Mucosa of descending colon (tissue), 3 donors: ENCODE data around the gene STX3. TPM values are rescaled to one million over a fixed set of nuclear protein-coding genes. Genes with fewer than 3 reads are reported as not detected.

Experiments
- ATAC-seq: fragments of 200-7000 bp; cut with Tn5 transposase; one replicate; pipeline ENCODE4 v1.9.1; 2020; ENCODE audit warnings: mild to moderate bottlenecking, moderate library complexity
- DNase-seq, 3 donors: peaks; one replicate each; pipeline ENCODE4 v3.0.0-alpha.2; 2020
- H3K36me3 ChIP-seq: fragments of 200-600 bp; one replicate; pipeline ENCODE4 v1.8.0; 2021; ENCODE audit warnings: low read depth, mild to moderate bottlenecking
- H3K4me1 ChIP-seq: fragments of 200-600 bp; one replicate; pipeline ENCODE4 v1.8.0; 2021; ENCODE audit warnings: low read depth, mild to moderate bottlenecking
- H3K4me3 ChIP-seq: fragments of 200-600 bp; one replicate; pipeline ENCODE4 v1.8.0; 2021; ENCODE audit warnings: mild to moderate bottlenecking
- H3K9me3 ChIP-seq: fragments of 200-600 bp; one replicate; pipeline ENCODE4 v1.8.0; 2021; ENCODE audit warnings: mild to moderate bottlenecking
- intact Hi-C, 2 donors: fragments of 100-400 bp; cut with DNase I in 1 of 2; cut with micrococcal nuclease in 1 of 2; formaldehyde crosslinking; loops; one replicate each; pipeline versions ENCODE4 v1.11.0 to v1.11.1; 2022; cut with DNase I, micrococcal nuclease
- total RNA-seq, 3 donors: library from RNA; stranded (reverse); fragmentation: NEBNext Ultra II Directional in 2 of 3; extraction: Animal tissue kit (Norgen Biotek cat#: 25700) in 2 of 3; gene quantifications; one replicate each; pipeline versions ENCODE4 v1.2.1 to v1.2.4, GENCODE V29; 2021 to 2023
- TF ChIP-seq, protein P1 (sequence below): fragments of 200-600 bp; IDR thresholded peaks from one replicate; pipeline ENCODE4 v1.8.0; 2022; ENCODE audit warnings: antibody characterized with exemption, mild to moderate bottlenecking
- donor health status: DM: no; HTN: no; CAD: no; lungs with moderate emphysema.
- donor health status: DM: no; HTN: no; CAD: no.
- donor health status: DM: no; HTN: yes; CAD: no.

STX3 gene
- total RNA-seq, 3 donors from 2014 or later: 69.5 to 129 (median 96.1) TPM

DNA sequence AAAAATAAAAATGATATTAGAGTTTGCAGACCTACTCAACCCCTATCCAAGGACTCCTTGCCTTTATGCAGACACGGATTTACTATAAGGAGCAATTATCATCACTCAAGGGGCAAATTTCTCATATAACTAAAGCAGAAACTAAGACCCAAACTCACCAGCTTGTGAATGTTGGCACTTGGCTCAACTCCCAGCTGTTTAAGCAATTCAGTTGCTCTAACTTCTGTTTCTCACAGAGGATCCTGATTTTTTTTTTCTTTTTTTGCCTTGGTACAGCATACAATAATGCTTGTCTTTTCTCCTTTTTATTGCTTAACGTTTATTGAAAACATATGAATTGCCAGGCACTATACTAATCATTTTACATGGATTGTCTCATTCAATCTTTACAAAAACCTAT, 99.7 kb downstream of the STX3 start:
- Histone ChIP-seq H3K4me3 (no peak overlapping the region), H3K9me3 (no peaks in the 10 kb centered on the region), H3K4me1 (no peaks in the 10 kb centered on the region), H3K36me3 (no peaks in the 10 kb centered on the region)
- DNase-seq (no peak), ATAC-seq (no peak)
- intact Hi-C loops: no loop called here
- TF ChIP-seq, protein P1, sequence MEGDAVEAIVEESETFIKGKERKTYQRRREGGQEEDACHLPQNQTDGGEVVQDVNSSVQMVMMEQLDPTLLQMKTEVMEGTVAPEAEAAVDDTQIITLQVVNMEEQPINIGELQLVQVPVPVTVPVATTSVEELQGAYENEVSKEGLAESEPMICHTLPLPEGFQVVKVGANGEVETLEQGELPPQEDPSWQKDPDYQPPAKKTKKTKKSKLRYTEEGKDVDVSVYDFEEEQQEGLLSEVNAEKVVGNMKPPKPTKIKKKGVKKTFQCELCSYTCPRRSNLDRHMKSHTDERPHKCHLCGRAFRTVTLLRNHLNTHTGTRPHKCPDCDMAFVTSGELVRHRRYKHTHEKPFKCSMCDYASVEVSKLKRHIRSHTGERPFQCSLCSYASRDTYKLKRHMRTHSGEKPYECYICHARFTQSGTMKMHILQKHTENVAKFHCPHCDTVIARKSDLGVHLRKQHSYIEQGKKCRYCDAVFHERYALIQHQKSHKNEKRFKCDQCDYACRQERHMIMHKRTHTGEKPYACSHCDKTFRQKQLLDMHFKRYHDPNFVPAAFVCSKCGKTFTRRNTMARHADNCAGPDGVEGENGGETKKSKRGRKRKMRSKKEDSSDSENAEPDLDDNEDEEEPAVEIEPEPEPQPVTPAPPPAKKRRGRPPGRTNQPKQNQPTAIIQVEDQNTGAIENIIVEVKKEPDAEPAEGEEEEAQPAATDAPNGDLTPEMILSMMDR: no peak

Other genes starting within 250 kb of the STX3 start
- not detected for gene OR4D9, start 243.8 kb upstream of the STX3 start, total RNA-seq
- 10 to 100 TPM; 55.0 to 57.8 (median 55.9) TPM for gene OSBP, start 139.6 kb upstream of the STX3 start, total RNA-seq
- 10 to 100 TPM; 34.1 to 40.2 (median 34.6) TPM for gene PATL1, start 86.3 kb upstream of the STX3 start, total RNA-seq
- not detected for gene OR10V1, start 41.5 kb upstream of the STX3 start, total RNA-seq
- gene MRPL16, start 55.4 kb downstream of the STX3 start, total RNA-seq: 10 to 100 TPM; 38.8 to 54.3 (median 51.5) TPM
- under 1 TPM in 2 of 3 donors, not detected in 1; 0.49 to 0.63 TPM for gene CBLIF, start 90.1 kb downstream of the STX3 start, total RNA-seq
- gene TCN1, start 111.1 kb downstream of the STX3 start, total RNA-seq: 1 to 10 TPM in 1 of 3 donors, not detected in 2; 1.7 TPM
- under 1 TPM in 2 of 3 donors, not detected in 1; 0.36 to 0.61 TPM for gene OOSP3, start 123.4 kb downstream of the STX3 start, total RNA-seq
- gene OOSP1, start 183.1 kb downstream of the STX3 start, total RNA-seq: not detected
- not detected for gene OOSP4A, start 208.7 kb downstream of the STX3 start, total RNA-seq